ENCODE data around the gene ELL3. TPM values are rescaled to one million over a fixed set of nuclear protein-coding genes. Genes with fewer than 3 reads are reported as not detected.

ELL3 gene
- polyA plus RNA-seq, 1 donor from 2014 or later: 2.2 TPM

- H3K27ac ChIP-seq (ENCODE audit: low read length): peak within 1 kb of the TSS; percentile 82
- no peaks in the 10 kb centered on the region for H4K20me1 ChIP-seq (ENCODE audit: insufficient read depth)
- H3F3A ChIP-seq (ENCODE audit: insufficient read depth, low read length, poor library complexity, severe bottlenecking): no peaks in the 10 kb centered on the region
- peak within 1 kb of the TSS; percentile 70 for H3K4me2 ChIP-seq (ENCODE audit: low read length)
- H3K9ac ChIP-seq (ENCODE audit: low read length): peak within 1 kb of the TSS; percentile 78
- TF ChIP-seq RAD21 (conservative IDR thresholded peaks at IDR 0.05) (peak; percentile 25), POLR2AphosphoS5 (IDR thresholded peaks at IDR 0.05) (peak; percentile 94), REST (IDR thresholded peaks at IDR 0.05; ENCODE audit: borderline replicate concordance) (peak; percentile 83), MXI1 (conservative IDR thresholded peaks at IDR 0.05; ENCODE audit: poor library complexity, severe bottlenecking) (peak; percentile 95), CTCF (IDR thresholded peaks at IDR 0.05; ENCODE audit: poor library complexity, severe bottlenecking) (no peak), SMC3 (conservative IDR thresholded peaks at IDR 0.05; ENCODE audit: poor library complexity) (no peak), TAF1 (IDR thresholded peaks at IDR 0.05; ENCODE audit: low read depth) (peak; percentile 84), EZH2 (IDR thresholded peaks at IDR 0.05; ENCODE audit: borderline replicate concordance, insufficient read depth, low read length, poor library complexity, severe bottlenecking) (no peak), EP300 (conservative IDR thresholded peaks at IDR 0.05; ENCODE audit: poor library complexity, severe bottlenecking) (peak; percentile 21)
- H3K36me3 ChIP-seq (ENCODE audit: insufficient read depth, low read length): peaks cover 2% of the 10 kb centered on the region
- peak within 1 kb of the TSS; percentile 84 for H3K4me3 ChIP-seq (ENCODE audit: low read length)
- H3K27me3 ChIP-seq (ENCODE audit: insufficient read depth, low read depth, low read length): no peaks in the 10 kb centered on the region
- no peaks in the 10 kb centered on the region for H3K9me2 ChIP-seq (ENCODE audit: insufficient read depth, low read length)
- peak within 1 kb of the TSS; percentile 90 for H2AFZ ChIP-seq (ENCODE audit: low read depth, low read length)
- H3K79me2 ChIP-seq (replicated peaks; ENCODE audit: insufficient read depth, low read length): peaks cover 8% of the 10 kb centered on the region
- no peaks in the 10 kb centered on the region for H3K9me3 ChIP-seq (ENCODE audit: low read length)
Observed at GRCh38 chr15:43800286-43801141, 23.7 kb upstream of the ELL3 start, which contains the start of gene HYPK. TSS of gene HYPK (plus strand) at chr15:43800599. CDS start at chr15:43800623, 24 bp downstream.

- Histone ChIP-seq H3K4me3 (ENCODE audit: low read length) (peak within 1 kb of the TSS; percentile 84), H3K4me2 (ENCODE audit: low read length) (peak within 1 kb of the TSS; percentile 70), H3K36me3 (ENCODE audit: insufficient read depth, low read length) (peaks cover 4% of the 10 kb centered on the region), H3K27me3 (ENCODE audit: insufficient read depth, low read depth, low read length) (no peaks in the 10 kb centered on the region), H3K9ac (ENCODE audit: low read length) (peak within 1 kb of the TSS; percentile 78), H4K20me1 (ENCODE audit: insufficient read depth) (no peaks in the 10 kb centered on the region), H2AFZ (ENCODE audit: low read depth, low read length) (peak within 1 kb of the TSS; percentile 90), H3F3A (ENCODE audit: insufficient read depth, low read length, poor library complexity, severe bottlenecking) (no peaks in the 10 kb centered on the region), H3K27ac (ENCODE audit: low read length) (peak within 1 kb of the TSS; percentile 82), H3K79me2 (replicated peaks; ENCODE audit: insufficient read depth, low read length) (peaks cover 8% of the 10 kb centered on the region), H3K9me2 (ENCODE audit: insufficient read depth, low read length) (no peaks in the 10 kb centered on the region), H3K9me3 (ENCODE audit: low read length) (no peaks in the 10 kb centered on the region)
- TF ChIP-seq EZH2 (IDR thresholded peaks at IDR 0.05; ENCODE audit: borderline replicate concordance, insufficient read depth, low read length, poor library complexity, severe bottlenecking) (no peak), MXI1 (conservative IDR thresholded peaks at IDR 0.05; ENCODE audit: poor library complexity, severe bottlenecking) (no peak), POLR2AphosphoS5 (IDR thresholded peaks at IDR 0.05) (no peak), EP300 (conservative IDR thresholded peaks at IDR 0.05; ENCODE audit: poor library complexity, severe bottlenecking) (no peak), SMC3 (conservative IDR thresholded peaks at IDR 0.05; ENCODE audit: poor library complexity) (no peak), REST (IDR thresholded peaks at IDR 0.05; ENCODE audit: borderline replicate concordance) (no peak)
Observed at GRCh38 chr15:43799945-43800285, 23.1 kb upstream of the ELL3 start, which contains the start of gene SERINC4. TSS of gene SERINC4 (minus strand) at chr15:43800220. CDS start at chr15:43799986, 234 bp downstream.
